Measurements from ENCODE around the gene ADISSP. TPM values are rescaled to one million over a fixed set of nuclear protein-coding genes. Genes with fewer than 3 reads are reported as not detected.

Gene ADISSP
- total and polyA plus RNA-seq, 2 of the 8 experiments (the other 6 are each of a cell fraction or from before 2014, with no cell fraction given): 111 to 141 TPM

- H3K9ac ChIP-seq (replicated peaks in 1 of 4; ENCODE audit: extremely low read depth in 1 of 4, low read depth in 3 of 4, low read length in 3 of 4): no peak overlapping the region
- CTCF ChIA-PET (ENCODE audit: partially characterized antibody): interaction anchor here (0.8 to 17.6 kb wide), 9 partner anchors 9 to 58 kb away, joined by 3 to 221 read pairs (median 5); partner anchors contain the start of genes CENPB and SIGLEC1
- DNase-seq (ENCODE audit: low read depth in 1 of 2, low spot score in 2 of 2) (no peak), FAIRE-seq (no peak)
- H3K79me2 ChIP-seq (ENCODE audit: control insufficient read depth in 1 of 2, insufficient read depth in 2 of 2, low read length in 2 of 2): no peaks in the 10 kb centered on the region
- no peak overlapping the region for H3K4me2 ChIP-seq (ENCODE audit: insufficient read depth in 1 of 2, low read depth in 2 of 2, low read length in 2 of 2)
- no peak overlapping the region for H3K56ac ChIP-seq (replicated peaks; ENCODE audit: insufficient read length, low read depth, low read length)
- no peak overlapping the region for H4K8ac ChIP-seq (ENCODE audit: extremely low read depth, insufficient read depth, low read length)
- H3K4me3 ChIP-seq (ENCODE audit: extremely low read depth in 1 of 4, insufficient read depth in 2 of 4, low read depth in 3 of 4, low read length in 4 of 4): no peak overlapping the region
- H4K5ac ChIP-seq (ENCODE audit: insufficient read length, low read depth, low read length): no peak overlapping the region
- no peak overlapping the region for H3K23ac ChIP-seq (ENCODE audit: insufficient read length)
- no peaks in the 10 kb centered on the region for H3K36me3 ChIP-seq (ENCODE audit: control insufficient read depth in 2 of 4, insufficient read depth in 4 of 4, low read length in 3 of 4)
- H2AK5ac ChIP-seq (ENCODE audit: low read depth, low read length): no peak overlapping the region
- H3K4me1 ChIP-seq (replicated peaks in 1 of 4; ENCODE audit: control insufficient read depth in 3 of 4, insufficient read depth in 4 of 4, low read length in 3 of 4): peaks cover 0 to 34% (median 23%) of the 10 kb centered on the region in 4 experiments; a peak in 5 of 7 replicates
- H3K27ac ChIP-seq (ENCODE audit: low read depth, low read length): no peak overlapping the region
- H2BK12ac ChIP-seq (ENCODE audit: low read depth, low read length): no peak overlapping the region
- H3K9me3 ChIP-seq (ENCODE audit: insufficient read depth in 2 of 2, low read depth in 1 of 2, low read length in 1 of 2): no peaks in the 10 kb centered on the region
- H2BK120ac ChIP-seq (replicated peaks; ENCODE audit: low read depth, low read length): no peak overlapping the region
- no peak overlapping the region for H2BK20ac ChIP-seq (ENCODE audit: low read length)
- H2BK5ac ChIP-seq (ENCODE audit: low read depth, low read length): no peak overlapping the region
- 85% methylated on average over 4 of the region's 4 CpGs; no CpG with 5 or more reads in 1 of the 2 experiments for WGBS, 2 experiments (ENCODE audit: extremely low coverage in 1 of 2, insufficient coverage in 1 of 2, insufficient read length in 1 of 2, insufficient replicate concordance in 2 of 2, low coverage in 1 of 2, low lambda C conversion rate in 2 of 2, missing lambda C conversion rate in 1 of 2)
- H3K14ac ChIP-seq (ENCODE audit: insufficient read length): no peak overlapping the region
- no peak overlapping the region for H2BK15ac ChIP-seq (ENCODE audit: low read length)
- H3K4ac ChIP-seq (replicated peaks; ENCODE audit: insufficient read length, low read depth, low read length): no peak overlapping the region
- no peak overlapping the region for H2AFZ ChIP-seq (ENCODE audit: low read length)
- 0 out of 2 replicates have a peak, but pooled peaks cover 2% of the 10 kb centered on the region for H3K23me2 ChIP-seq (ENCODE audit: low read depth, low read length)
- H4K91ac ChIP-seq (replicated peaks; ENCODE audit: insufficient read length, low read length): no peak overlapping the region
- POLR2A ChIA-PET (ENCODE audit: partially characterized antibody): interaction anchor here (0.7 kb wide), 1 partner anchor 511 kb away, joined by 3 read pairs; no protein-coding TSS in a partner anchor
- no peak overlapping the region for H3K18ac ChIP-seq (ENCODE audit: extremely low read depth, low read length)
- H3K27me3 ChIP-seq (replicated peaks in 1 of 4; ENCODE audit: control insufficient read depth in 3 of 4, extremely low read depth in 1 of 4, insufficient read depth in 3 of 4, low read length in 3 of 4): peaks cover 1 to 23% (median 18%) of the 10 kb centered on the region in 4 experiments; a peak in 6 of 7 replicates
- no peaks in the 10 kb centered on the region for H4K20me1 ChIP-seq (replicated peaks in 1 of 2; ENCODE audit: control insufficient read depth in 1 of 2, insufficient read depth in 2 of 2, low read length in 2 of 2)
- no peaks in the 10 kb centered on the region for H3K79me1 ChIP-seq (ENCODE audit: low read depth, low read length)
- TF ChIP-seq, protein P1, sequence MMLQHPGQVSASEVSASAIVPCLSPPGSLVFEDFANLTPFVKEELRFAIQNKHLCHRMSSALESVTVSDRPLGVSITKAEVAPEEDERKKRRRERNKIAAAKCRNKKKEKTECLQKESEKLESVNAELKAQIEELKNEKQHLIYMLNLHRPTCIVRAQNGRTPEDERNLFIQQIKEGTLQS (IDR thresholded peaks at IDR 0.05; ENCODE audit: insufficient read depth, low read depth, low read length): no peak
- TF ChIP-seq, protein P2, sequence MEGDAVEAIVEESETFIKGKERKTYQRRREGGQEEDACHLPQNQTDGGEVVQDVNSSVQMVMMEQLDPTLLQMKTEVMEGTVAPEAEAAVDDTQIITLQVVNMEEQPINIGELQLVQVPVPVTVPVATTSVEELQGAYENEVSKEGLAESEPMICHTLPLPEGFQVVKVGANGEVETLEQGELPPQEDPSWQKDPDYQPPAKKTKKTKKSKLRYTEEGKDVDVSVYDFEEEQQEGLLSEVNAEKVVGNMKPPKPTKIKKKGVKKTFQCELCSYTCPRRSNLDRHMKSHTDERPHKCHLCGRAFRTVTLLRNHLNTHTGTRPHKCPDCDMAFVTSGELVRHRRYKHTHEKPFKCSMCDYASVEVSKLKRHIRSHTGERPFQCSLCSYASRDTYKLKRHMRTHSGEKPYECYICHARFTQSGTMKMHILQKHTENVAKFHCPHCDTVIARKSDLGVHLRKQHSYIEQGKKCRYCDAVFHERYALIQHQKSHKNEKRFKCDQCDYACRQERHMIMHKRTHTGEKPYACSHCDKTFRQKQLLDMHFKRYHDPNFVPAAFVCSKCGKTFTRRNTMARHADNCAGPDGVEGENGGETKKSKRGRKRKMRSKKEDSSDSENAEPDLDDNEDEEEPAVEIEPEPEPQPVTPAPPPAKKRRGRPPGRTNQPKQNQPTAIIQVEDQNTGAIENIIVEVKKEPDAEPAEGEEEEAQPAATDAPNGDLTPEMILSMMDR (IDR thresholded peaks at IDR 0.05; ENCODE audit: control extremely low read depth in 1 of 3, insufficient read depth in 1 of 3, low read depth in 1 of 3, low read length in 3 of 3): no peak
- no peak for TF ChIP-seq TBP (IDR thresholded peaks at IDR 0.05; ENCODE audit: low read depth, low read length)
- TF ChIP-seq RAD21 (IDR thresholded peaks at IDR 0.05 in 1 of 2, conservative IDR thresholded peaks at IDR 0.05 in 1 of 2; ENCODE audit: low read depth in 2 of 2, low read length in 2 of 2): no peak
- no peak for TF ChIP-seq NANOG (IDR thresholded peaks at IDR 0.05; ENCODE audit: insufficient read depth, low read depth, low read length, poor library complexity, severe bottlenecking)
- no peak for TF ChIP-seq ATF2 (IDR thresholded peaks at IDR 0.05; ENCODE audit: low read length)
- TF ChIP-seq SIN3A (conservative IDR thresholded peaks at IDR 0.05 in 1 of 2, IDR thresholded peaks at IDR 0.05 in 1 of 2; ENCODE audit: low read depth in 1 of 2, low read length in 2 of 2): no peak
Observed at GRCh38 chr20:3735768-3736167, 31.8 kb downstream of the ADISSP start.
